ENCODE results near the gene SFXN3. TPM values are rescaled to one million over a fixed set of nuclear protein-coding genes. Genes with fewer than 3 reads are reported as not detected.

Gene SFXN3
- total RNA-seq, 1 experiment from 2014 or later, result 2.8 TPM

DNA sequence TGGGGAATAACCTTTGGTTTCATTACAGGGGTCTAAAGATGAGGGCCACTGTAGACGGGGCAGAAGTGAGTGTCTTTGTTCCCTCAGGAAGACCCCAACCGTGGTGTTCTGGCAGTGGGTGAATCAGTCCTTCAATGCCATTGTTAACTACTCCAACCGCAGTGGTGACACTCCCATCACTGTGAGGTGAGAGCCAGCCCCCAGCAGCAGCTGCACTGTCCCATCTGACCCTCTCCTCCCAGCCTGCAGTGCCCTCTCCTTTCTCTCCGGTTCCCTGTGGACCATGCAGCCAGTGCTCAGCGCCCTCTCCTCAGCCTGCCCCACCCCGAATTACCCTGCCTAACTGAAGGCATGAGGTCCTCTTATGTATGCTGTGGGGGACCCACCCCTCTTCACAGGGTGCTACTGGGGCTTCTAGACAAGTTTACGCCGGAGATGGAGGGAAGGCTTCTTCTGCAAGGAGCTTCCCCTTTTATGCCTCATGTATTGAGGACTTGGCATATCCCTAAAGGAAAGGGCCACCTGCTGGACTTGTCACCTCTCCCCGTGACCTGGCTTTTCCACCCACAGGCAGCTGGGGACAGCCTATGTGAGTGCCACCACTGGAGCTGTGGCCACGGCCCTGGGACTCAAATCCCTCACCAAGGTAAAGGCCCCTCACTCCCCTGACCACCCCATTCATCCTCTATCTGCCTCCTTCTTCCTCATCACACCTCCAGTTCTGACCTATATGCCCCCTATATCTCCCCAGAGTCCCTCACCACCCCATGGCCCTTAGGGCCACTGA is 5.1 kb downstream of the SFXN3 start:
- Mint-ChIP-seq H3K9me3 (no peaks in the 10 kb centered on the region; a peak in 1 of 5 replicates), H3K4me1 (peaks cover 14 to 28% of the 10 kb centered on the region in 2 experiments), H3K27ac (no peak overlapping the region; a peak in 1 of 7 replicates), H3K36me3 (ENCODE audit: insufficient read depth in 1 of 3, low read depth in 3 of 3) (no peaks in the 10 kb centered on the region), H3K4me3 (no peak overlapping the region), H3K27me3 (ENCODE audit: low read depth) (peaks cover 81% of the 10 kb centered on the region)
- no peak overlapping the region for H4K91ac ChIP-seq (ENCODE audit: insufficient read length, low read depth, low read length)
- no peak overlapping the region for H4K8ac ChIP-seq (replicated peaks; ENCODE audit: insufficient read length, low read depth, low read length)
- no peak overlapping the region for H3K9ac ChIP-seq (ENCODE audit: extremely low read depth, insufficient read length, low read length)
- no peaks in the 10 kb centered on the region for H3K9me3 ChIP-seq (ENCODE audit: control insufficient read depth, low read depth, low read length)
- no peak overlapping the region for H2AFZ ChIP-seq (ENCODE audit: low read length)
- H4K20me1 ChIP-seq (ENCODE audit: control insufficient read depth, insufficient read depth, insufficient read length), result no peaks in the 10 kb centered on the region
- H3K79me1 ChIP-seq (ENCODE audit: insufficient read depth, low read depth, low read length, poor library complexity, severe bottlenecking), result no peaks in the 10 kb centered on the region
- TF ChIP-seq, protein P1, sequence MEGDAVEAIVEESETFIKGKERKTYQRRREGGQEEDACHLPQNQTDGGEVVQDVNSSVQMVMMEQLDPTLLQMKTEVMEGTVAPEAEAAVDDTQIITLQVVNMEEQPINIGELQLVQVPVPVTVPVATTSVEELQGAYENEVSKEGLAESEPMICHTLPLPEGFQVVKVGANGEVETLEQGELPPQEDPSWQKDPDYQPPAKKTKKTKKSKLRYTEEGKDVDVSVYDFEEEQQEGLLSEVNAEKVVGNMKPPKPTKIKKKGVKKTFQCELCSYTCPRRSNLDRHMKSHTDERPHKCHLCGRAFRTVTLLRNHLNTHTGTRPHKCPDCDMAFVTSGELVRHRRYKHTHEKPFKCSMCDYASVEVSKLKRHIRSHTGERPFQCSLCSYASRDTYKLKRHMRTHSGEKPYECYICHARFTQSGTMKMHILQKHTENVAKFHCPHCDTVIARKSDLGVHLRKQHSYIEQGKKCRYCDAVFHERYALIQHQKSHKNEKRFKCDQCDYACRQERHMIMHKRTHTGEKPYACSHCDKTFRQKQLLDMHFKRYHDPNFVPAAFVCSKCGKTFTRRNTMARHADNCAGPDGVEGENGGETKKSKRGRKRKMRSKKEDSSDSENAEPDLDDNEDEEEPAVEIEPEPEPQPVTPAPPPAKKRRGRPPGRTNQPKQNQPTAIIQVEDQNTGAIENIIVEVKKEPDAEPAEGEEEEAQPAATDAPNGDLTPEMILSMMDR (conservative IDR thresholded peaks at IDR 0.05), result no peak
- WGBS (ENCODE audit: extremely low coverage, insufficient read length, low lambda C conversion rate), result no CpG with 5 or more reads among the region's 10 CpGs
- H3K56ac ChIP-seq (ENCODE audit: insufficient read length, low read depth, low read length), result no peak overlapping the region
- H3K4me2 ChIP-seq (ENCODE audit: insufficient read depth, insufficient read length, low read length), result no peak overlapping the region
- peaks cover 12% of the 10 kb centered on the region for H3K23me2 ChIP-seq (ENCODE audit: insufficient read length, low read depth, low read length, poor library complexity, severe bottlenecking)
- H2BK12ac ChIP-seq (ENCODE audit: insufficient read length, low read depth, low read length), result no peak overlapping the region
- no peaks in the 10 kb centered on the region for H3K4me1 ChIP-seq (ENCODE audit: insufficient read depth, low read length)
- H4K5ac ChIP-seq (ENCODE audit: insufficient read length, low read depth, low read length), result no peak overlapping the region
- no peak overlapping the region for H2BK120ac ChIP-seq (ENCODE audit: low read depth, low read length, poor library complexity, severe bottlenecking)
- peaks cover 4% of the 10 kb centered on the region; the same call in 1 of the 2 replicates for H3K27me3 ChIP-seq (ENCODE audit: insufficient read depth, low read length)
- no peak overlapping the region for H3K27ac ChIP-seq (ENCODE audit: insufficient read length, low read depth, low read length)
- no peak overlapping the region for H3K4ac ChIP-seq (ENCODE audit: low read depth, low read length)
- no peak overlapping the region for H2AK5ac ChIP-seq (ENCODE audit: insufficient read length, low read length)
- H3T11ph ChIP-seq (ENCODE audit: low read length), result no peak overlapping the region
- no peak overlapping the region for H2BK20ac ChIP-seq (ENCODE audit: low read depth, low read length, poor library complexity, severe bottlenecking)
- no peak overlapping the region for H2BK5ac ChIP-seq (ENCODE audit: insufficient read length, low read length)
- no peaks in the 10 kb centered on the region for H3K79me2 ChIP-seq (ENCODE audit: insufficient read depth, low read length)
- DNase-seq, result no peak
- no peak overlapping the region for H3K23ac ChIP-seq (ENCODE audit: insufficient read length, low read depth, low read length)
- H2BK15ac ChIP-seq (ENCODE audit: low read depth, low read length), result no peak overlapping the region
- H3K14ac ChIP-seq (ENCODE audit: insufficient read depth, low read length), result no peak overlapping the region
- H3K18ac ChIP-seq (ENCODE audit: insufficient read length, low read depth, low read length), result no peak overlapping the region

All from H9 (cell line).